MM.1S (cell line): Measurements from ENCODE around the gene ADARB2.

ENCODE experiments used
- EZH2 ChIP-seq: fragments of 300-600 bp; sonication (generic); optimal IDR thresholded peaks from 2 replicates; pipeline ENCODE3; 2017; ENCODE audit warnings: low read depth, mild to moderate bottlenecking, antibody characterized with exemption, low read length, mixed read lengths
- EZH2phosphoT487 ChIP-seq: fragments of 300-600 bp; sonication (generic); IDR thresholded peaks from 2 replicates; pipeline ENCODE4 v1.6.1; 2018; ENCODE audit warnings: antibody characterized with exemption, low read length
- TF ChIP-seq, protein P1 (sequence below): fragments of 300-600 bp; sonication (generic); IDR thresholded peaks from 2 replicates; pipeline ENCODE4 v1.5.1; 2016; ENCODE audit warnings: antibody characterized with exemption, low read length, mixed read lengths

- TF ChIP-seq, protein P1, sequence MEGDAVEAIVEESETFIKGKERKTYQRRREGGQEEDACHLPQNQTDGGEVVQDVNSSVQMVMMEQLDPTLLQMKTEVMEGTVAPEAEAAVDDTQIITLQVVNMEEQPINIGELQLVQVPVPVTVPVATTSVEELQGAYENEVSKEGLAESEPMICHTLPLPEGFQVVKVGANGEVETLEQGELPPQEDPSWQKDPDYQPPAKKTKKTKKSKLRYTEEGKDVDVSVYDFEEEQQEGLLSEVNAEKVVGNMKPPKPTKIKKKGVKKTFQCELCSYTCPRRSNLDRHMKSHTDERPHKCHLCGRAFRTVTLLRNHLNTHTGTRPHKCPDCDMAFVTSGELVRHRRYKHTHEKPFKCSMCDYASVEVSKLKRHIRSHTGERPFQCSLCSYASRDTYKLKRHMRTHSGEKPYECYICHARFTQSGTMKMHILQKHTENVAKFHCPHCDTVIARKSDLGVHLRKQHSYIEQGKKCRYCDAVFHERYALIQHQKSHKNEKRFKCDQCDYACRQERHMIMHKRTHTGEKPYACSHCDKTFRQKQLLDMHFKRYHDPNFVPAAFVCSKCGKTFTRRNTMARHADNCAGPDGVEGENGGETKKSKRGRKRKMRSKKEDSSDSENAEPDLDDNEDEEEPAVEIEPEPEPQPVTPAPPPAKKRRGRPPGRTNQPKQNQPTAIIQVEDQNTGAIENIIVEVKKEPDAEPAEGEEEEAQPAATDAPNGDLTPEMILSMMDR = no peak
- TF ChIP-seq EZH2 (no peak), EZH2phosphoT487 (no peak)
Observed at GRCh38 chr10:1652151-1652550, 85.2 kb downstream of the ADARB2 start.
